Ishikawa (cell line): ENCODE measurements around the gene AGMO.
A peak's percentile ranks its signal among the peaks of the same experiment; 100 is the strongest.

Experiments
- CEBPB ChIP-seq: IDR thresholded peaks from 2 replicates; pipeline ENCODE4 v1.6.1; 2012
- CREB1 ChIP-seq: IDR thresholded peaks from 2 replicates; pipeline ENCODE4 v1.6.1; 2012; ENCODE audit warnings: low read depth
- EGR1 ChIP-seq: IDR thresholded peaks from 2 replicates; pipeline ENCODE4 v1.6.1; 2012
- EP300 ChIP-seq: IDR thresholded peaks from 2 replicates; pipeline ENCODE4 v1.6.1; 2012; ENCODE audit warnings: borderline replicate concordance
- FOXM1 ChIP-seq: IDR thresholded peaks from 2 replicates; pipeline ENCODE4 v1.6.1; 2012; ENCODE audit warnings: low read depth, borderline replicate concordance
- MAX ChIP-seq: IDR thresholded peaks from 2 replicates; pipeline ENCODE4 v1.6.1; 2012
- NFIC ChIP-seq: IDR thresholded peaks from 2 replicates; pipeline ENCODE4 v1.6.1; 2012
- RAD21 ChIP-seq: IDR thresholded peaks from 2 replicates; pipeline ENCODE4 v1.6.1; 2012; ENCODE audit warnings: low read depth
- REST ChIP-seq: IDR thresholded peaks from 2 replicates; pipeline ENCODE4 v1.6.1; 2012; ENCODE audit warnings: low read depth, mild to moderate bottlenecking
- TAF1 ChIP-seq: IDR thresholded peaks from 2 replicates; pipeline ENCODE4 v1.6.1; 2012; ENCODE audit warnings: low read depth, mild to moderate bottlenecking
- TCF12 ChIP-seq: IDR thresholded peaks from 2 replicates; pipeline ENCODE4 v1.6.1; 2012; ENCODE audit warnings: low read depth
- TEAD4 ChIP-seq: IDR thresholded peaks from 2 replicates; pipeline ENCODE4 v1.6.1; 2012
- USF1 ChIP-seq: IDR thresholded peaks from 2 replicates; pipeline ENCODE4 v1.6.1; 2012
- YY1 ChIP-seq: IDR thresholded peaks from 2 replicates; pipeline ENCODE4 v1.6.1; 2012; ENCODE audit warnings: low read depth
- ZBTB7A ChIP-seq: IDR thresholded peaks from 2 replicates; pipeline ENCODE4 v1.6.1; 2012; ENCODE audit warnings: low read depth

AGMO gene

DNA sequence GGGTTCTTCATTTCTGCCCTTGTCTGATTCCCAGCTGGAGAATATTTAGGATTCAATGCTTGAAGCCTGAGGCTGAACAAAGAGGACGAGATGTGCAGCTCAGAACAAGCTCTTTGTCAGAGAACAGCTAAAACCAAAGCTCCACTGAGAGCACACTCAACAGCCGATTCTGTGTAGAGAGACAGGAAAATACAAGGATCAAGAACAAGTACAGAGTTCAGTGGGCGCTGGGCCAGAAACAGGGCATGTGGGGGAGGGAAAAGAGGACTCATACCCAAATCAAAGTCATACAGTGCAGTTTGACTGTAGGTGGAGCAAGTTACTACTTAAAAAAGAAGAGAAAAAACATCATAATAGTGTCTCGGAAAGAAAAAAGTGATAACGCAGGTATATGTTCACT lies at the start of gene AGMO:
Gene AGMO (minus strand): TSS at position 181 of the 400 bp plus-strand sequence.
- 0 out of 2 replicates have a peak, but pooled peaks have one; percentile 13 for TF ChIP-seq NFIC
- TF ChIP-seq TCF12: no peak

DNA sequence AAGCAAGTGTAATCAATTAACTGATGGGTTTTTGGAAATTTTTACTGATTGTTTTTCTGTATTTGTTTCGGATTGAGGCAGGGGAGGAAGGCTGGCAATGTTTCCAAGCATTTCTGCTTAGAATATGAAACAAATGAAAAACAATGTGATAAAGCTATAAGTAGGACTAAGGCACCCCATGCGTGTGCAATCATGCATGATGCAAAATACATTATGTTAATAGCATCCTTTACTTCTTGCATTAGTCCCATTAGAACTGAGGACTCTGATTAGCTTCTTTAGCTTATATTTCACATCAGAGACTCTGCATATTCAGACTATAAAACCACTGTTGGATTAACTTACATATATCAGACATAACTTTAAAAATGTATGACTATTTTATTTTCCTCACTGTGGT lies 48.7 kb upstream of the AGMO start:
- no peak for TF ChIP-seq MAX
- no peak for TF ChIP-seq TEAD4
- no peak for TF ChIP-seq EP300

DNA sequence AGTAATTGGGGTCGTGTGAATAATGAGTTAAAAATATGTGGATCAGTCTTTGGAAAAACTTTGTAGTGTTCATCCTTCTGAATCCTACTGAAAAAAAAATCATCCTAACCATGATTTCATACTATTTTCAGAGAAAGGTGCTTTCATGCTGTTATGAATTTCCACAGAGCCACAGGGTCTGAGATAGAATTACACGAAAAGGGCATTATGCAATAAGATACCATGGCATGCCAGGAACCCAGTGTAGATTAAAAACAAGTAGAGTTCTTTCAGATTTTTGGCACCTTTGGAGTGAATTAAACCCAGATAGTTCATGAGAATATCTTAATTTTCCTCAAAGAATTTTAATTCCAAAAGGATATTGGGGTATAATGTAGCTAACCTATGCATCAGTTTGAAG lies 47.5 kb upstream of the AGMO start:
- TF ChIP-seq CREB1 (no peak), FOXM1 (no peak), CEBPB (peak; percentile 70), NFIC (no peak)

DNA sequence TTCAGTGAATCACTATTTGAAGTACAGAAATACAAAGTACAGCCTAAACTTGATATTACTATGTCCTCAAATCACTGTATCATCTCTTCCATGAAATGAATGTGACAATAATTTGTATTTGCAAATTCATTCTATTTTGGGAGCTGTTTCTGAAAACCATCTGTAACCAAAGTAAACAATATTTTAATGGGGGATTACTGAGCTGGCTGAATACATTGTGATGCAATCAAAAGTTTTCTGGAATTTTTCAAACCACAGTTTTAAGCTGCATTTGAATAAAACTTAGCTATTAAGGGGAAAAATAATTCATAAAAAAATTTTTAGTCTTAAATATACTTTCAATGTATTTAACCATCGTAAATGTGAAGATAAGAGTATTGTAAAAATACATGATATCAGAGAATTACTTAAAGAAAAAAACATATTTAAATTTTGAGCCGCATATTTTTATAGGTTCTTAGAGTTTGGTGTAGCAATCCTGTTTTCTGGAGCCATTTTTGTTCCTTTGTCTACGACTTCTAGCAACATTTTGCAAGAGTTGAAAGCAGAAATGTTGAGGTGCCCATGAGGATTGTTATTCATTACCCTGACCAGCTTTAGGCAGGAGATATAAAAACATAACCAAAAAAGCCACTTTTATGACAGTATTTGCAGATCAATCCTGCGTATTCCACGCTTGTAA lies 45.9 kb upstream of the AGMO start:
- no peak for TF ChIP-seq EP300
- no peak for TF ChIP-seq FOXM1
- no peak for TF ChIP-seq TAF1
- no peak for TF ChIP-seq YY1
- TF ChIP-seq RAD21: no peak
- no peak for TF ChIP-seq MAX
- TF ChIP-seq ZBTB7A: no peak
- TF ChIP-seq NFIC: no peak
- TF ChIP-seq CREB1: no peak
- TF ChIP-seq EGR1: no peak
- TF ChIP-seq USF1: no peak
- TF ChIP-seq TEAD4: no peak

- TF ChIP-seq USF1 (no peak), FOXM1 (no peak), TEAD4 (no peak), NFIC (no peak), EP300 (no peak), YY1 (no peak), RAD21 (no peak)
Measured at GRCh38 chr7:15606561-15606960, 44.7 kb upstream of the AGMO start.

DNA sequence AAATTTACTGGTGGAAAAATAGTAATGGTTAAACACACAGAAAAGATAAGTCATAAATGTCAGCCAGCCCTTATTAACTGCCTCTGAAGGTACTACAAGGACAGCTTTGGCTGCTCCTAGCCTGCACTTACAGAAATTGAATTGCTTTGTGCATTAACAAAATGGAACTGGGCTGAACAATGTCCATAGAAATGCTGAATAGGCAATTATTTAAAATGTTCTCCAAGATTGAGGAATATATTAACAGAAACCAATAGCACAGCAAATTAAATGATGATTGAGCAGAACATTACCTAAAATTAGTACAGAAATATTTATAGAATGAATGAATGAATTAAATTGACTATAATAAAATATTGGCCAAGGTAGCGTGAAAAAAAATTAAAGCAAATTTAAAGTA lies 42.4 kb upstream of the AGMO start:
- TF ChIP-seq CEBPB: no peak
- TF ChIP-seq RAD21: no peak
- TF ChIP-seq EP300: no peak
- no peak for TF ChIP-seq EGR1
- TF ChIP-seq ZBTB7A: no peak

GRCh38 chr7:15603124-15603523 lies 41.3 kb upstream of the AGMO start:
- TF ChIP-seq USF1 (no peak), CREB1 (no peak), NFIC (no peak), EGR1 (no peak), CEBPB (no peak)

DNA sequence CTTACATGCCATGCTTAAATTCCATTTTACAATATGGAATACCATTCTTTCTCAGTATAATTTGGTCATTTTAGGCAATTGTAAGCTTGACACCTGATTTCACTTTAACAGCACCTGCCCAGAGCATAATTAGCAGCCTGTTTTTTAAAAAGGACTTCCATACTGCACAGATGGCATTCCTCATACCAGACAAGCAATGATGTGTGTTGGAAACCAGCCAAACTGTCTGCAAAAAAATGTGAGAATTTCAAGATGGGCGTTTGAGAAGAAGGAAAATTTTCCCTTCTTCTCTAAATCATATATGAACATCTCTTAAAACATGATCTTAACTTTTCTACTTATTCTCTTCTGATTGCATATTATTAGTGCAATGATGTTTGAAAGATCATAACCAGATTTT lies 40.4 kb upstream of the AGMO start:
- TF ChIP-seq USF1 (no peak), TCF12 (no peak), EP300 (no peak), REST (no peak), ZBTB7A (no peak), TEAD4 (peak; percentile 58), MAX (no peak), CREB1 (no peak), CEBPB (no peak), EGR1 (no peak), RAD21 (no peak), YY1 (no peak), TAF1 (no peak), NFIC (peak; percentile 75), FOXM1 (peak; percentile 22; the same call in 1 of the 2 replicates)
